PC-3 (cell line): ENCODE measurements around the gene SLC24A5. TPM values are rescaled to one million over a fixed set of nuclear protein-coding genes. Genes with fewer than 3 reads are reported as not detected.

Experiments
- ATAC-seq: fragments of 200-7000 bp; cut with Tn5 transposase; 2 replicates; pipeline ENCODE4 v1.9.1; 2020; ENCODE audit warnings: mild to moderate bottlenecking, moderate library complexity
- Bru-seq: library from RNA; stranded (reverse); fragments of 400-500 nt; gene quantifications from one replicate; lab custom pipeline; 2021; lab: Mats Ljungman, UMichigan
- BruChase-seq, 2 experiments: library from RNA; stranded (reverse); fragments of 400-500 nt; gene quantifications; one replicate each; lab custom pipeline; 2021; lab: Mats Ljungman, UMichigan
- BruUV-seq: library from RNA; stranded (reverse); fragments of 400-500 nt; replicated peaks from 2 replicates; lab custom pipeline; 2021; lab: Mats Ljungman, UMichigan
- CTCF ChIA-PET: fragments of 300-600 bp; sonication (Branson Sonifier 250); formaldehyde crosslinking; loops from one replicate; lab custom pipeline; 2022; ENCODE audit warnings: antibody characterized with exemption; lab: Charles Lee
- POLR2A ChIA-PET: fragments of 300-600 bp; sonication (Branson Sonifier 250); formaldehyde crosslinking; loops from one replicate; lab custom pipeline; 2022; ENCODE audit warnings: antibody characterized with exemption; ENCODE audit not compliant: unreplicated experiment; lab: Charles Lee
- DNase-seq: peaks from one replicate; pipeline ENCODE4 v3.0.0-alpha.2; 2015
- H2AFZ ChIP-seq: fragments of 300-600 bp; sonication (generic); 2 replicates; pipeline ENCODE4 v1.6.0; 2016; ENCODE audit warnings: antibody characterized with exemption, low read length
- H3F3A ChIP-seq: fragments of 300-600 bp; sonication (generic); one replicate; pipeline ENCODE4 v1.6.0; 2017; ENCODE audit warnings: antibody characterized with exemption, low read length, control low read depth, mild to moderate bottlenecking; ENCODE audit not compliant: unreplicated experiment
- H3K27ac ChIP-seq: fragments of 300-600 bp; sonication (generic); 2 replicates; pipeline ENCODE4 v1.5.1; 2016; ENCODE audit warnings: mild to moderate bottlenecking, low read length
- H3K27me3 ChIP-seq: fragments of 300-600 bp; sonication (generic); 2 replicates; pipeline ENCODE4 v1.6.1; 2016; ENCODE audit warnings: low read length, mixed read lengths
- H3K36me3 ChIP-seq: fragments of 300-600 bp; sonication (generic); 2 replicates; pipeline ENCODE4 v1.6.1; 2016; ENCODE audit warnings: low read depth, mixed run types, low read length, mixed read lengths
- H3K4me1 ChIP-seq: fragments of 300-600 bp; sonication (generic); 2 replicates; pipeline ENCODE4 v1.5.1; 2016; ENCODE audit warnings: low read length; ENCODE audit not compliant: insufficient read depth
- H3K4me2 ChIP-seq: fragments of 300-600 bp; sonication (generic); 2 replicates; pipeline ENCODE4 v1.6.0; 2016; ENCODE audit warnings: low read length
- H3K4me3 ChIP-seq: fragments of 300-600 bp; sonication (generic); 2 replicates; pipeline ENCODE4 v1.5.1; 2016; ENCODE audit warnings: mild to moderate bottlenecking, low read length, mixed read lengths
- H3K79me2 ChIP-seq: fragments of 300-600 bp; sonication (generic); 2 replicates; pipeline ENCODE4 v1.6.1; 2017; ENCODE audit warnings: low read length, mixed read lengths
- H3K9ac ChIP-seq: fragments of 300-600 bp; sonication (generic); 2 replicates; pipeline ENCODE4 v1.6.0; 2016; ENCODE audit warnings: mild to moderate bottlenecking, low read length
- H3K9me2 ChIP-seq: fragments of 300-600 bp; sonication (generic); replicated peaks from 2 replicates; pipeline ENCODE4 v1.6.1; 2016; ENCODE audit warnings: mixed run types, low read length, mixed read lengths
- H3K9me3 ChIP-seq: fragments of 300-600 bp; sonication (generic); 2 replicates; pipeline ENCODE4 v1.6.1; 2016; ENCODE audit warnings: low read length, mixed read lengths
- H4K20me1 ChIP-seq: fragments of 300-600 bp; sonication (generic); 2 replicates; pipeline ENCODE4 v1.6.1; 2016; ENCODE audit warnings: low read length, mixed read lengths
- EZH2 ChIP-seq: fragments of 300-600 bp; sonication (generic); IDR thresholded peaks from one replicate; pipeline ENCODE4 v1.6.1; 2017; ENCODE audit warnings: antibody characterized with exemption, mild to moderate bottlenecking, low read length; ENCODE audit not compliant: unreplicated experiment
- EZH2phosphoT487 ChIP-seq: fragments of 300-600 bp; sonication (generic); IDR thresholded peaks from 2 replicates; pipeline ENCODE4 v1.6.1; 2018; ENCODE audit warnings: mild to moderate bottlenecking, antibody characterized with exemption, low read length, borderline replicate concordance
- intact Hi-C: fragments of 100-400 bp; cut with micrococcal nuclease; formaldehyde crosslinking; loops from 2 replicates; pipeline ENCODE4 v1.9.0; 2023
- long read RNA-seq: library from polyadenylated mRNA; unstranded; transcript quantifications from one replicate; pipeline ENCODE4 v2.0.0, GENCODE V29; 2021; ENCODE audit not compliant: unreplicated experiment
- total RNA-seq: library from RNA; depleted of rRNA; stranded (reverse); fragments of >200 nt; gene quantifications from 2 replicates; pipeline ENCODE4 v1.2.3, GENCODE V29; 2014; rRNA removed
- TF ChIP-seq, protein P1 (sequence below): fragments of 300-600 bp; sonication (generic); conservative IDR thresholded peaks from 2 replicates; pipeline ENCODE4 v1.5.1; 2017; ENCODE audit warnings: antibody characterized with exemption, low read depth, mild to moderate bottlenecking, low read length

SLC24A5 gene
- not detected in 2 replicates for total RNA-seq
- Bru-seq, nascent RNA = not detected
- BruChase-seq, experiment 1, labeled RNA remaining after a 6-hour chase = not detected
- not detected for BruChase-seq, experiment 2, labeled RNA remaining after a 2-hour chase
- long read RNA-seq = 0 reads

DNA sequence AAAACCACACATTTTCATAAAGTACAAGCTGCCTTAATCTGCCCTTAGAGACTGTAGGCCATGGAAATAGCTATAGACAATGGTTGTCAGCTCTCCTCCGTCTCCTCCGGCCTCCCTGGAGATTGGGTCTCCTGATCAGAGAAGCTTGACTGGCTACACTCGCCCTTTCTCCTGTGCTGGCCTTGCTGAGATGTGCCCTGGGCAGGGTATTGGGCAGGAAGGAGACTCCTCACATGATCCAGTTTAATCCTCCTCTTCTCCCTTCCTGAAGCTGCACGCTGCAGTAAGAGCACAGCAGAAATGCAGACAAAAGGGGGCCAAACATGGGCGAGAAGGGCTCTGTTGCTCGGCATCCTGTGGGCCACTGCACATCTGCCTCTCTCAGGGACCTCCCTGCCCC lies at the start of gene SLC24A5:
Gene SLC24A5 (plus strand): TSS at position 246 of the 400 bp plus-strand sequence. CDS start 55 bp downstream, at position 301.
- Histone ChIP-seq H3K9me2 (no peaks in the 10 kb centered on the region), H3K9ac (no peak within 1 kb of the TSS), H4K20me1 (no peaks in the 10 kb centered on the region), H3K4me2 (no peak within 1 kb of the TSS), H3K4me3 (no peak within 1 kb of the TSS), H3K79me2 (no peaks in the 10 kb centered on the region), H3K9me3 (no peaks in the 10 kb centered on the region), H3K4me1 (no peaks in the 10 kb centered on the region), H2AFZ (no peak within 1 kb of the TSS), H3K27ac (no peak within 1 kb of the TSS), H3K27me3 (peaks cover 30% of the 10 kb centered on the region), H3F3A (no peaks in the 10 kb centered on the region), H3K36me3 (no peaks in the 10 kb centered on the region)
- POLR2A ChIA-PET = no interaction called here
- ATAC-seq (no peak), DNase-seq (no peak)
- intact Hi-C loops = no loop called here
- BruUV-seq = no TSS peak
- CTCF ChIA-PET = no interaction called here
- TF ChIP-seq EZH2 = no peak

DNA sequence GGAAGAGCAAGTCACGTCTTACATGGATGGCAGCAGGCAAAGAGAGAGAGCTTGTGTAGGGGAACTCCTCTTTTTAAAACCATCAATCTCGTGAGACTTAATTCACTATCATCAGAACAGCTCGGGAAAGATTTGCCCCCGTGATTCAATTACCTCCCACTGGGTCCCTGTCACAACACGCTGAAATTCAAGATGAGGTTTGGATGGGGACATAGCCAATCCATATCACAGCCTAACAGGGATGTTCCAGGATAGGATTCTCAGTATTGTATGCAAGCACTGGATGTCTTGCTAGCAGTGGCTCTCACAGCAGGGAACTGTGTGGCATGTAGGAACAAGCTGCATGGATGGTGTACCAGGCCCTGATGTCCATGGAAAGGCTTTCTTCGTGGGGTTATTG lies 47.8 kb upstream of the SLC24A5 start:
- Histone ChIP-seq H3K9ac (no peak overlapping the region), H3K4me3 (no peak overlapping the region), H3K4me1 (no peaks in the 10 kb centered on the region), H4K20me1 (no peaks in the 10 kb centered on the region), H3K27me3 (peaks cover 12% of the 10 kb centered on the region), H2AFZ (no peak overlapping the region), H3K9me3 (no peaks in the 10 kb centered on the region), H3K36me3 (no peaks in the 10 kb centered on the region), H3K27ac (no peak overlapping the region), H3F3A (no peaks in the 10 kb centered on the region), H3K79me2 (no peaks in the 10 kb centered on the region), H3K4me2 (no peak overlapping the region), H3K9me2 (no peaks in the 10 kb centered on the region)
- ATAC-seq = no peak
- ChIA-PET CTCF (no interaction called here), POLR2A (no interaction called here)
- DNase-seq = no peak
- no peak for TF ChIP-seq EZH2phosphoT487
- TF ChIP-seq, protein P1, sequence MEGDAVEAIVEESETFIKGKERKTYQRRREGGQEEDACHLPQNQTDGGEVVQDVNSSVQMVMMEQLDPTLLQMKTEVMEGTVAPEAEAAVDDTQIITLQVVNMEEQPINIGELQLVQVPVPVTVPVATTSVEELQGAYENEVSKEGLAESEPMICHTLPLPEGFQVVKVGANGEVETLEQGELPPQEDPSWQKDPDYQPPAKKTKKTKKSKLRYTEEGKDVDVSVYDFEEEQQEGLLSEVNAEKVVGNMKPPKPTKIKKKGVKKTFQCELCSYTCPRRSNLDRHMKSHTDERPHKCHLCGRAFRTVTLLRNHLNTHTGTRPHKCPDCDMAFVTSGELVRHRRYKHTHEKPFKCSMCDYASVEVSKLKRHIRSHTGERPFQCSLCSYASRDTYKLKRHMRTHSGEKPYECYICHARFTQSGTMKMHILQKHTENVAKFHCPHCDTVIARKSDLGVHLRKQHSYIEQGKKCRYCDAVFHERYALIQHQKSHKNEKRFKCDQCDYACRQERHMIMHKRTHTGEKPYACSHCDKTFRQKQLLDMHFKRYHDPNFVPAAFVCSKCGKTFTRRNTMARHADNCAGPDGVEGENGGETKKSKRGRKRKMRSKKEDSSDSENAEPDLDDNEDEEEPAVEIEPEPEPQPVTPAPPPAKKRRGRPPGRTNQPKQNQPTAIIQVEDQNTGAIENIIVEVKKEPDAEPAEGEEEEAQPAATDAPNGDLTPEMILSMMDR = no peak
- no peak for TF ChIP-seq EZH2
- intact Hi-C loops = no loop called here
- no TSS peak for BruUV-seq

DNA sequence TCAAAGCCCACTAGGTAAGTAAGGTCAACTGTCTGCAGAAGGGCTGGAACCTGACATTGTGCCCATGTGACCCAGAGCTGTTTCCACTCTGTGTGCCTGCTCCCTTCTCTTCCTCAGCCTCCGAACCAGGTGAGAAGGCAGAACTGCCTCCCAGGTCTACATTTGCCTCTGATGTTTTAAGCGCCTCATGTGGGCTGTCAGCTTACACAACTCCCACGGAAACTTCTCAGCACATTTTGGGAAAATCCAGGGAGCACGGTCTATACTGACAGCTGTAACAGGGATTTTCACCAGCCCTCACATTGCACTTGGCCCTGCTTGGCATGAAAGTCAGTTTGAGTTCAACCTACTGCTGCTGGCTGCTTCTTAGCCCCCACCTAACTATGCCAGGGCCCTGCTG lies 46.9 kb upstream of the SLC24A5 start:
- POLR2A ChIA-PET = no interaction called here
- peaks cover 10% of the 10 kb centered on the region for H3K27me3 ChIP-seq
- no peaks in the 10 kb centered on the region for H3F3A ChIP-seq
- H3K27ac ChIP-seq = no peak overlapping the region
- no peak overlapping the region for H2AFZ ChIP-seq
- no peaks in the 10 kb centered on the region for H4K20me1 ChIP-seq
- TF ChIP-seq, protein P1 = no peak
- TF ChIP-seq EZH2phosphoT487 (no peak), EZH2 (no peak)
- H3K4me1 ChIP-seq = no peaks in the 10 kb centered on the region
- intact Hi-C loops = no loop called here
- no peak for ATAC-seq
- H3K4me2 ChIP-seq = no peak overlapping the region
- H3K9ac ChIP-seq = no peak overlapping the region
- no peaks in the 10 kb centered on the region for H3K36me3 ChIP-seq
- H3K4me3 ChIP-seq = no peak overlapping the region
- CTCF ChIA-PET = no interaction called here
- BruUV-seq = no TSS peak
- H3K9me3 ChIP-seq = no peaks in the 10 kb centered on the region
- no peak for DNase-seq
- no peaks in the 10 kb centered on the region for H3K79me2 ChIP-seq
- H3K9me2 ChIP-seq = no peaks in the 10 kb centered on the region
